GM23338 (cell line): ENCODE results near the gene QPCTL. TPM values are rescaled to one million over a fixed set of nuclear protein-coding genes. Genes with fewer than 3 reads are reported as not detected.

Source experiments
- ATAC-seq: fragments of 200-7000 bp; cut with Tn5 transposase; 3 replicates; pipeline ENCODE4 v1.9.1; 2020
- DNase-seq: peaks from one replicate; pipeline ENCODE4 v3.0.0-alpha.2; 2015; ENCODE audit warnings: low spot score
- H2AFZ ChIP-seq: fragments of 200-600 bp; sonication (generic); 2 replicates; pipeline ENCODE4 v1.8.0; 2016; ENCODE audit warnings: antibody characterized with exemption, mild to moderate bottlenecking, moderate library complexity
- H3F3A ChIP-seq: fragments of 200-600 bp; sonication (generic); replicated peaks from 2 replicates; pipeline ENCODE4 v1.8.0; 2017; ENCODE audit warnings: antibody characterized with exemption, mixed run types, low read depth
- H3K27ac ChIP-seq: fragments of 200-600 bp; sonication (generic); 2 replicates; pipeline ENCODE4 v1.6.1; 2016; ENCODE audit warnings: low read depth
- H3K27me3 ChIP-seq: fragments of 200-600 bp; sonication (generic); 2 replicates; pipeline ENCODE4 v1.8.0; 2016; ENCODE audit warnings: mild to moderate bottlenecking, mixed run types, moderate library complexity; ENCODE audit not compliant: insufficient read depth
- H3K36me3 ChIP-seq: fragments of 200-600 bp; sonication (generic); 2 replicates; pipeline ENCODE4 v1.8.0; 2016; ENCODE audit warnings: mild to moderate bottlenecking; ENCODE audit not compliant: insufficient read depth
- H3K4me1 ChIP-seq: fragments of 200-600 bp; sonication (generic); 2 replicates; pipeline ENCODE4 v1.8.0; 2016; ENCODE audit warnings: mild to moderate bottlenecking, moderate library complexity; ENCODE audit not compliant: insufficient read depth
- H3K4me2 ChIP-seq: fragments of 200-600 bp; sonication (generic); 2 replicates; pipeline ENCODE4 v1.7.1; 2017; ENCODE audit warnings: mixed run types
- H3K4me3 ChIP-seq: fragments of 200-600 bp; sonication (generic); 2 replicates; pipeline ENCODE4 v1.6.1; 2016; ENCODE audit warnings: mixed run types
- H3K79me2 ChIP-seq: fragments of 200-600 bp; sonication (generic); replicated peaks from 2 replicates; pipeline ENCODE4 v1.8.0; 2017; ENCODE audit warnings: mild to moderate bottlenecking; ENCODE audit not compliant: insufficient read depth
- H3K9me2 ChIP-seq: fragments of 200-600 bp; sonication (generic); 2 replicates; pipeline ENCODE4 v1.8.0; 2017; ENCODE audit not compliant: insufficient read depth
- H4K20me1 ChIP-seq: fragments of 200-600 bp; sonication (generic); replicated peaks from 2 replicates; pipeline ENCODE4 v1.8.0; 2017; ENCODE audit warnings: mild to moderate bottlenecking; ENCODE audit not compliant: insufficient read depth
- H3K27ac Mint-ChIP-seq: 2 replicates; pipeline ENCODE4 v1.8.0; 2020; ENCODE audit warnings: inconsistent platforms, mild to moderate bottlenecking, moderate library complexity, mixed read lengths
- H3K27me3 Mint-ChIP-seq: 3 replicates; pipeline ENCODE4 v1.8.0; 2022; ENCODE audit warnings: low read depth, mild to moderate bottlenecking, moderate library complexity, mixed read lengths, inconsistent platforms; ENCODE audit not compliant: insufficient read depth, poor library complexity
- H3K36me3 Mint-ChIP-seq: 3 replicates; pipeline ENCODE4 v1.8.0; 2021; ENCODE audit warnings: low read depth, mild to moderate bottlenecking, inconsistent platforms, moderate library complexity, mixed read lengths
- H3K4me1 Mint-ChIP-seq: 3 replicates; pipeline ENCODE4 v1.8.0; 2020; ENCODE audit warnings: mild to moderate bottlenecking, inconsistent platforms, mixed read lengths
- H3K4me3 Mint-ChIP-seq: 3 replicates; pipeline ENCODE4 v1.8.0; 2021; ENCODE audit warnings: moderate library complexity, mild to moderate bottlenecking, inconsistent platforms, mixed read lengths
- H3K9me3 Mint-ChIP-seq: 3 replicates; pipeline ENCODE4 v1.8.0; 2020; ENCODE audit warnings: moderate library complexity, mild to moderate bottlenecking, inconsistent platforms, mixed read lengths
- CREB1 ChIP-seq: fragments of 250-450 bp; sonication (Bioruptor Pico); IDR thresholded peaks from 2 replicates; pipeline ENCODE4 v1.5.0; 2020; ENCODE audit warnings: low read depth, mild to moderate bottlenecking, moderate library complexity
- JUNB ChIP-seq: IDR thresholded peaks from one replicate; pipeline ENCODE4 v1.6.1; 2016; ENCODE audit warnings: antibody characterized with exemption; ENCODE audit not compliant: unreplicated experiment
- NANOG ChIP-seq: IDR thresholded peaks from 2 replicates; pipeline ENCODE4 v1.6.1; 2016; ENCODE audit warnings: antibody characterized with exemption, borderline replicate concordance
- microRNA counts: library from miRNA; unstranded; fragments of <30 nt; microRNA quantifications from one replicate; lab custom pipeline; 2017
- microRNA-seq: library from miRNA; unstranded; fragments of <30 nt; microRNA quantifications from one replicate; pipeline ENCODE4, GENCODE V29; 2017
- polyA plus RNA-seq: library from polyadenylated mRNA; unstranded; fragments of >200 nt; fragmentation: Nextera tagmentation; extraction: Ambion mirVana; gene quantifications from 2 replicates; pipeline ENCODE4 v1.2.1, GENCODE V29; 2016
- small RNA-seq: library from RNA; depleted of rRNA; stranded (forward); fragments of <200 nt; gene quantifications from one replicate; pipeline ENCODE3, GENCODE V24; 2014; ENCODE audit warnings: low replicate concordance
- total RNA-seq: library from RNA; depleted of rRNA; stranded (reverse); fragments of >200 nt; shearing (Covaris generic); gene quantifications from 2 replicates; pipeline ENCODE4 v1.2.3, GENCODE V29; 2014; rRNA removed
- TF ChIP-seq, protein P1 (sequence below): fragments of 250-450 bp; sonication (Bioruptor Pico); IDR thresholded peaks from 2 replicates; pipeline ENCODE4 v1.5.0; 2020; ENCODE audit warnings: mild to moderate bottlenecking, moderate library complexity
- TF ChIP-seq, protein P2 (sequence below): IDR thresholded peaks from one replicate; pipeline ENCODE4 v1.6.1; 2018; ENCODE audit warnings: antibody characterized with exemption; ENCODE audit not compliant: unreplicated experiment
- TF ChIP-seq, protein P3 (sequence below), 2 experiments: fragments of 200-600 bp in 1 of 2; sonication (generic) in 1 of 2; conservative IDR thresholded peaks; 2 replicates each; pipeline versions ENCODE4 v1.5.1 to v1.6.1; 2016 to 2017; ENCODE audit warnings: antibody characterized with exemption in 2 of 2, low read depth in 2 of 2, mild to moderate bottlenecking in 2 of 2, moderate library complexity in 1 of 2

The QPCTL gene
- total and polyA plus RNA-seq, 2 experiments from 2014 or later = 10.6 to 26.2 TPM

- no peak overlapping the region for H3K27ac ChIP-seq
- no peaks in the 10 kb centered on the region for H3K36me3 ChIP-seq
- DNase-seq (peak; percentile 84), ATAC-seq (peak; percentile 94)
- H3K9me3 Mint-ChIP-seq = no peaks in the 10 kb centered on the region; the same call in 2 of the 3 replicates
- H4K20me1 ChIP-seq = no peaks in the 10 kb centered on the region
- no peak for TF ChIP-seq CREB1 (CRISPR knock-in tag)
- no peak for TF ChIP-seq JUNB
- TF ChIP-seq, protein P1, sequence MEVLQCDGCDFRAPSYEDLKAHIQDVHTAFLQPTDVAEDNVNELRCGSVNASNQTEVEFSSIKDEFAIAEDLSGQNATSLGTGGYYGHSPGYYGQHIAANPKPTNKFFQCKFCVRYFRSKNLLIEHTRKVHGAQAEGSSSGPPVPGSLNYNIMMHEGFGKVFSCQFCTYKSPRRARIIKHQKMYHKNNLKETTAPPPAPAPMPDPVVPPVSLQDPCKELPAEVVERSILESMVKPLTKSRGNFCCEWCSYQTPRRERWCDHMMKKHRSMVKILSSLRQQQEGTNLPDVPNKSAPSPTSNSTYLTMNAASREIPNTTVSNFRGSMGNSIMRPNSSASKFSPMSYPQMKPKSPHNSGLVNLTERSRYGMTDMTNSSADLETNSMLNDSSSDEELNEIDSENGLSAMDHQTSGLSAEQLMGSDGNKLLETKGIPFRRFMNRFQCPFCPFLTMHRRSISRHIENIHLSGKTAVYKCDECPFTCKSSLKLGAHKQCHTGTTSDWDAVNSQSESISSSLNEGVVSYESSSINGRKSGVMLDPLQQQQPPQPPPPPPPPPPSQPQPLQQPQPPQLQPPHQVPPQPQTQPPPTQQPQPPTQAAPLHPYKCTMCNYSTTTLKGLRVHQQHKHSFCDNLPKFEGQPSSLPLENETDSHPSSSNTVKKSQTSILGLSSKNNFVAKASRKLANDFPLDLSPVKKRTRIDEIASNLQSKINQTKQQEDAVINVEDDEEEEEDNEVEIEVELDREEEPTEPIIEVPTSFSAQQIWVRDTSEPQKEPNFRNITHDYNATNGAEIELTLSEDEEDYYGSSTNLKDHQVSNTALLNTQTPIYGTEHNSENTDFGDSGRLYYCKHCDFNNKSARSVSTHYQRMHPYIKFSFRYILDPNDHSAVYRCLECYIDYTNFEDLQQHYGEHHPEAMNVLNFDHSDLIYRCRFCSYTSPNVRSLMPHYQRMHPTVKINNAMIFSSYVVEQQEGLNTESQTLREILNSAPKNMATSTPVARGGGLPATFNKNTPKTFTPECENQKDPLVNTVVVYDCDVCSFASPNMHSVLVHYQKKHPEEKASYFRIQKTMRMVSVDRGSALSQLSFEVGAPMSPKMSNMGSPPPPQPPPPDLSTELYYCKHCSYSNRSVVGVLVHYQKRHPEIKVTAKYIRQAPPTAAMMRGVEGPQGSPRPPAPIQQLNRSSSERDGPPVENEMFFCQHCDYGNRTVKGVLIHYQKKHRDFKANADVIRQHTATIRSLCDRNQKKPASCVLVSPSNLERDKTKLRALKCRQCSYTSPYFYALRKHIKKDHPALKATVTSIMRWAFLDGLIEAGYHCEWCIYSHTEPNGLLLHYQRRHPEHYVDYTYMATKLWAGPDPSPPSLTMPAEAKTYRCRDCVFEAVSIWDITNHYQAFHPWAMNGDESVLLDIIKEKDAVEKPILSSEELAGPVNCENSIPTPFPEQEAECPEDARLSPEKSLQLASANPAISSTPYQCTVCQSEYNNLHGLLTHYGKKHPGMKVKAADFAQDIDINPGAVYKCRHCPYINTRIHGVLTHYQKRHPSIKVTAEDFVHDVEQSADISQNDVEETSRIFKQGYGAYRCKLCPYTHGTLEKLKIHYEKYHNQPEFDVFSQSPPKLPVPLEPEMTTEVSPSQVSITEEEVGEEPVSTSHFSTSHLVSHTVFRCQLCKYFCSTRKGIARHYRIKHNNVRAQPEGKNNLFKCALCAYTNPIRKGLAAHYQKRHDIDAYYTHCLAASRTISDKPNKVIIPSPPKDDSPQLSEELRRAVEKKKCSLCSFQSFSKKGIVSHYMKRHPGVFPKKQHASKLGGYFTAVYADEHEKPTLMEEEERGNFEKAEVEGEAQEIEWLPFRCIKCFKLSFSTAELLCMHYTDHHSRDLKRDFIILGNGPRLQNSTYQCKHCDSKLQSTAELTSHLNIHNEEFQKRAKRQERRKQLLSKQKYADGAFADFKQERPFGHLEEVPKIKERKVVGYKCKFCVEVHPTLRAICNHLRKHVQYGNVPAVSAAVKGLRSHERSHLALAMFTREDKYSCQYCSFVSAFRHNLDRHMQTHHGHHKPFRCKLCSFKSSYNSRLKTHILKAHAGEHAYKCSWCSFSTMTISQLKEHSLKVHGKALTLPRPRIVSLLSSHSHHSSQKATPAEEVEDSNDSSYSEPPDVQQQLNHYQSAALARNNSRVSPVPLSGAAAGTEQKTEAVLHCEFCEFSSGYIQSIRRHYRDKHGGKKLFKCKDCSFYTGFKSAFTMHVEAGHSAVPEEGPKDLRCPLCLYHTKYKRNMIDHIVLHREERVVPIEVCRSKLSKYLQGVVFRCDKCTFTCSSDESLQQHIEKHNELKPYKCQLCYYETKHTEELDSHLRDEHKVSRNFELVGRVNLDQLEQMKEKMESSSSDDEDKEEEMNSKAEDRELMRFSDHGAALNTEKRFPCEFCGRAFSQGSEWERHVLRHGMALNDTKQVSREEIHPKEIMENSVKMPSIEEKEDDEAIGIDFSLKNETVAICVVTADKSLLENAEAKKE (CRISPR knock-in tag) = peak; percentile 1; the same call in 1 of the 2 replicates
- TF ChIP-seq, protein P2, sequence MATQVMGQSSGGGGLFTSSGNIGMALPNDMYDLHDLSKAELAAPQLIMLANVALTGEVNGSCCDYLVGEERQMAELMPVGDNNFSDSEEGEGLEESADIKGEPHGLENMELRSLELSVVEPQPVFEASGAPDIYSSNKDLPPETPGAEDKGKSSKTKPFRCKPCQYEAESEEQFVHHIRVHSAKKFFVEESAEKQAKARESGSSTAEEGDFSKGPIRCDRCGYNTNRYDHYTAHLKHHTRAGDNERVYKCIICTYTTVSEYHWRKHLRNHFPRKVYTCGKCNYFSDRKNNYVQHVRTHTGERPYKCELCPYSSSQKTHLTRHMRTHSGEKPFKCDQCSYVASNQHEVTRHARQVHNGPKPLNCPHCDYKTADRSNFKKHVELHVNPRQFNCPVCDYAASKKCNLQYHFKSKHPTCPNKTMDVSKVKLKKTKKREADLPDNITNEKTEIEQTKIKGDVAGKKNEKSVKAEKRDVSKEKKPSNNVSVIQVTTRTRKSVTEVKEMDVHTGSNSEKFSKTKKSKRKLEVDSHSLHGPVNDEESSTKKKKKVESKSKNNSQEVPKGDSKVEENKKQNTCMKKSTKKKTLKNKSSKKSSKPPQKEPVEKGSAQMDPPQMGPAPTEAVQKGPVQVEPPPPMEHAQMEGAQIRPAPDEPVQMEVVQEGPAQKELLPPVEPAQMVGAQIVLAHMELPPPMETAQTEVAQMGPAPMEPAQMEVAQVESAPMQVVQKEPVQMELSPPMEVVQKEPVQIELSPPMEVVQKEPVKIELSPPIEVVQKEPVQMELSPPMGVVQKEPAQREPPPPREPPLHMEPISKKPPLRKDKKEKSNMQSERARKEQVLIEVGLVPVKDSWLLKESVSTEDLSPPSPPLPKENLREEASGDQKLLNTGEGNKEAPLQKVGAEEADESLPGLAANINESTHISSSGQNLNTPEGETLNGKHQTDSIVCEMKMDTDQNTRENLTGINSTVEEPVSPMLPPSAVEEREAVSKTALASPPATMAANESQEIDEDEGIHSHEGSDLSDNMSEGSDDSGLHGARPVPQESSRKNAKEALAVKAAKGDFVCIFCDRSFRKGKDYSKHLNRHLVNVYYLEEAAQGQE = no peak
- TF ChIP-seq, protein P3, sequence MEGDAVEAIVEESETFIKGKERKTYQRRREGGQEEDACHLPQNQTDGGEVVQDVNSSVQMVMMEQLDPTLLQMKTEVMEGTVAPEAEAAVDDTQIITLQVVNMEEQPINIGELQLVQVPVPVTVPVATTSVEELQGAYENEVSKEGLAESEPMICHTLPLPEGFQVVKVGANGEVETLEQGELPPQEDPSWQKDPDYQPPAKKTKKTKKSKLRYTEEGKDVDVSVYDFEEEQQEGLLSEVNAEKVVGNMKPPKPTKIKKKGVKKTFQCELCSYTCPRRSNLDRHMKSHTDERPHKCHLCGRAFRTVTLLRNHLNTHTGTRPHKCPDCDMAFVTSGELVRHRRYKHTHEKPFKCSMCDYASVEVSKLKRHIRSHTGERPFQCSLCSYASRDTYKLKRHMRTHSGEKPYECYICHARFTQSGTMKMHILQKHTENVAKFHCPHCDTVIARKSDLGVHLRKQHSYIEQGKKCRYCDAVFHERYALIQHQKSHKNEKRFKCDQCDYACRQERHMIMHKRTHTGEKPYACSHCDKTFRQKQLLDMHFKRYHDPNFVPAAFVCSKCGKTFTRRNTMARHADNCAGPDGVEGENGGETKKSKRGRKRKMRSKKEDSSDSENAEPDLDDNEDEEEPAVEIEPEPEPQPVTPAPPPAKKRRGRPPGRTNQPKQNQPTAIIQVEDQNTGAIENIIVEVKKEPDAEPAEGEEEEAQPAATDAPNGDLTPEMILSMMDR (conservative IDR thresholded peaks at IDR 0.05; ENCODE audit: low read depth in 2 of 2) = peak; percentile 45 to 69
- TF ChIP-seq NANOG = no peak
- H3K27me3 ChIP-seq = no peaks in the 10 kb centered on the region
- no peaks in the 10 kb centered on the region for H3K9me2 ChIP-seq
- H3K4me1 ChIP-seq = peaks cover 3% of the 10 kb centered on the region; the same call in 1 of the 2 replicates
- peak overlapping the region; percentile 69 for H2AFZ ChIP-seq
- no peak overlapping the region for H3K4me2 ChIP-seq
- H3K27me3 Mint-ChIP-seq = peaks cover 16% of the 10 kb centered on the region
- no peaks in the 10 kb centered on the region for H3K79me2 ChIP-seq
- peaks cover 3% of the 10 kb centered on the region for H3K4me1 Mint-ChIP-seq
- H3K4me3 ChIP-seq = no peak overlapping the region
- no peaks in the 10 kb centered on the region for H3K36me3 Mint-ChIP-seq
- H3K27ac Mint-ChIP-seq = no peak overlapping the region
- no peaks in the 10 kb centered on the region for H3F3A ChIP-seq
- H3K4me3 Mint-ChIP-seq = no peak overlapping the region
Observed at GRCh38 chr19:45753548-45753947, 61.1 kb downstream of the QPCTL start.

MicroRNA genes within 50 kb of the gene (microRNA counts, 767-probe panel; counts per million panel counts)
- microRNA hsa-miR-642a-5p (lab: Ali Mortazavi, UCI) (not detected), microRNA hsa-miR-642b-3p (lab: Ali Mortazavi, UCI) (not detected)

Small RNAs within 50 kb of the gene (microRNA-seq; reads per million reads assigned to microRNA genes)
- gene MIR642A (not detected), gene MIR642B (not detected)

Small RNAs within 50 kb of the gene (small RNA-seq; reads per million reads assigned to genes)
- not detected for gene MIR642A
- gene RN7SL836P = 0.15 reads per million

Other genes starting within 250 kb of the QPCTL start
- 0.89 and 1.9 TPM in 2 replicates for gene FOSB, start 224.7 kb upstream of the QPCTL start, total RNA-seq
- gene FOSB, start 224.7 kb upstream of the QPCTL start, polyA plus RNA-seq = 0.55 and 0.77 TPM in 2 replicates
- 22.8 and 32.1 TPM in 2 replicates for gene RTN2, start 195.6 kb upstream of the QPCTL start, total RNA-seq
- gene RTN2, start 195.6 kb upstream of the QPCTL start, polyA plus RNA-seq = 7.0 and 8.6 TPM in 2 replicates
- 9.6 and 15.2 TPM in 2 replicates for gene PPM1N, start 194.2 kb upstream of the QPCTL start, total RNA-seq
- 25.1 and 30.1 TPM in 2 replicates for gene PPM1N, start 194.2 kb upstream of the QPCTL start, polyA plus RNA-seq
- 146 and 147 TPM in 2 replicates for gene VASP, start 185.2 kb upstream of the QPCTL start, total RNA-seq
- 60.3 and 68.3 TPM in 2 replicates for gene VASP, start 185.2 kb upstream of the QPCTL start, polyA plus RNA-seq
- 13.5 and 14.5 TPM in 2 replicates for gene OPA3, start 107.9 kb upstream of the QPCTL start, total RNA-seq
- gene OPA3, start 107.9 kb upstream of the QPCTL start, polyA plus RNA-seq = 9.1 and 11.5 TPM in 2 replicates
- gene GPR4, start 90.5 kb upstream of the QPCTL start, total RNA-seq = 0.14 and 0.35 TPM in 2 replicates
- gene GPR4, start 90.5 kb upstream of the QPCTL start, polyA plus RNA-seq = 0.06 and 0.59 TPM in 2 replicates
- gene EML2, start 53.3 kb upstream of the QPCTL start, total RNA-seq = 28.9 and 33.9 TPM in 2 replicates
- gene EML2, start 53.3 kb upstream of the QPCTL start, polyA plus RNA-seq = 7.1 and 8.0 TPM in 2 replicates
- 0.19 and 0.42 TPM in 2 replicates for gene GIPR, start 24.4 kb upstream of the QPCTL start, total RNA-seq
- gene GIPR, start 24.4 kb upstream of the QPCTL start, polyA plus RNA-seq = 1.2 and 1.4 TPM in 2 replicates
- gene SNRPD2, start 713 bp upstream of the QPCTL start, total RNA-seq = 169 and 226 TPM in 2 replicates
- 1,375 and 1,400 TPM in 2 replicates for gene SNRPD2, start 713 bp upstream of the QPCTL start, polyA plus RNA-seq
- gene FBXO46, start 38.2 kb downstream of the QPCTL start, total RNA-seq = 34.4 and 35.8 TPM in 2 replicates
- 9.4 and 12.0 TPM in 2 replicates for gene FBXO46, start 38.2 kb downstream of the QPCTL start, polyA plus RNA-seq
- 0.16 and 0.28 TPM in 2 replicates for gene MEIOSIN, start 40.8 kb downstream of the QPCTL start, total RNA-seq
- 0.21 TPM in 1 of 2 replicates, not detected in the other for gene MEIOSIN, start 40.8 kb downstream of the QPCTL start, polyA plus RNA-seq
- gene SIX5, start 76.6 kb downstream of the QPCTL start, total RNA-seq = 16.1 and 22.6 TPM in 2 replicates
- gene SIX5, start 76.6 kb downstream of the QPCTL start, polyA plus RNA-seq = 10.1 and 12.4 TPM in 2 replicates
- 18.9 and 24.0 TPM in 2 replicates for gene DMPK, start 89.8 kb downstream of the QPCTL start, total RNA-seq
- 9.2 and 9.8 TPM in 2 replicates for gene DMPK, start 89.8 kb downstream of the QPCTL start, polyA plus RNA-seq
- 33.1 and 45.6 TPM in 2 replicates for gene DMWD, start 100.2 kb downstream of the QPCTL start, total RNA-seq
- 11.8 and 12.1 TPM in 2 replicates for gene DMWD, start 100.2 kb downstream of the QPCTL start, polyA plus RNA-seq
- gene RSPH6A, start 122.6 kb downstream of the QPCTL start, total RNA-seq = 0.21 and 0.23 TPM in 2 replicates
- gene RSPH6A, start 122.6 kb downstream of the QPCTL start, polyA plus RNA-seq = 0.11 TPM in 1 of 2 replicates, not detected in the other
- 64.0 and 82.1 TPM in 2 replicates for gene SYMPK, start 170.5 kb downstream of the QPCTL start, total RNA-seq
- gene SYMPK, start 170.5 kb downstream of the QPCTL start, polyA plus RNA-seq = 33.9 and 36.8 TPM in 2 replicates
- 15.1 and 17.5 TPM in 2 replicates for gene FOXA3, start 171.7 kb downstream of the QPCTL start, total RNA-seq
- 11.1 and 11.7 TPM in 2 replicates for gene FOXA3, start 171.7 kb downstream of the QPCTL start, polyA plus RNA-seq
- gene IRF2BP1, start 193.5 kb downstream of the QPCTL start, total RNA-seq = 36.0 and 41.6 TPM in 2 replicates
- 9.7 and 10.4 TPM in 2 replicates for gene IRF2BP1, start 193.5 kb downstream of the QPCTL start, polyA plus RNA-seq
- gene MYPOP, start 209.9 kb downstream of the QPCTL start, total RNA-seq = 6.9 and 7.9 TPM in 2 replicates
- 2.7 and 3.0 TPM in 2 replicates for gene MYPOP, start 209.9 kb downstream of the QPCTL start, polyA plus RNA-seq
- 0.14 TPM in 1 of 2 replicates, not detected in the other for gene NANOS2, start 222.1 kb downstream of the QPCTL start, total RNA-seq
- gene NANOS2, start 222.1 kb downstream of the QPCTL start, polyA plus RNA-seq = 0.11 TPM in 1 of 2 replicates, not detected in the other